Activated CD4-positive, alpha-beta T cell treated with anti-CD3 and anti-CD28 coated beads, Interleukin-2, amount 50 U/mL, for 48 hours (primary cell): ENCODE results near the gene CATSPER1.

Experiments
- DNase-seq, 2 experiments: peaks; one replicate each; pipeline ENCODE4 v3.0.0-alpha.2; 2020

The CATSPER1 gene

GRCh38 chr11:65968600-65969482 lies 57.4 kb downstream of the CATSPER1 start:
- no peak for DNase-seq

- DNase-seq: no peak
Measured at GRCh38 chr11:65967329-65967934, 58.8 kb downstream of the CATSPER1 start.
